ENCODE data around the gene TIMM10. TPM values are rescaled to one million over a fixed set of nuclear protein-coding genes. Genes with fewer than 3 reads are reported as not detected.

TIMM10 gene, protein sequence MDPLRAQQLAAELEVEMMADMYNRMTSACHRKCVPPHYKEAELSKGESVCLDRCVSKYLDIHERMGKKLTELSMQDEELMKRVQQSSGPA
- total RNA-seq: 92.7 and 93.9 TPM in 2 replicates

DNA sequence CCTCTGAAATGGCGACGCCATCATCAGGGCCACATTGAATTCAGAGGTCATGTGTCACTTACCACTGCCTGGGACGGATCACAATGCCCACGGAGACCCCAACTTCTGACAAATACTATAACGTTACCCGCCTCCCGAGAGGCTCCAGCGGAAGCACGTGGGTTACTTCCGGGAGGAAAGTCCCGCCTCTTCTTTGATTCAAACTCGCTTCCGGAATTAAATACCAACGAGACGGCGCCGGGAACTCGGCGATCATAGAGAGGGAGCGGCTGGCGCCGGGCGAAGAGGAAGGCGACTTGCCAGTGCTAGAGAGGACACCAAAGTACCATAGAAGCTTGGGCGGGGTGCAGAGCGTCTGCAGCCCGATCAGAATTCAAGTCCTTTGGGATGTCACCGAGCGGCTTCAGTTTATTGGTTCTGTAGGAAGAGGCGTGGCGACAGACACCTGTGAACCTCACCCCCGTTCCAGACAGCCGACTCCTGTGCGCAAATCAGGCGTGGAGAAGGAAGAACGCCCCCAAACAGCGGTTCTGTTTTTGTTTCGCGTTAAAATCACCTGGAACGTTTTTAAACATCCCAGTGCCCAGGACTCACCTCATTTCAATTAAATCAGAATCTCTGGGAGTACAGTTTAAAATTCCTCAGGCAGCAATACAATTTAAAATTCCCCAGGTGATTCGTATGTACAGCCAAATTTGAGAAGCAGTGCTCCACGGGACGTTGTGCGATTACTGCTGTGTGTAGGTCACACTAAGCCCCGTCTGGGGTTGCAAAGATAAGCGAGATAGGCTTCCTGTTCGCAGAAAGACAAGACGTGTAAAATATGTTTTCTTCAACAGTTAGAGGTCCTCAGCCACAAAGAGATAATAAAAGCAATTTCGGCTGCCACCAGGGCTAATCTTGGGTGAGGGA lies at the start of gene TIMM10:
TSS of gene TIMM10 (minus strand) at position 159 of the 912 bp plus-strand sequence. CDS start 565 bp downstream, outside the sequence.

DNA sequence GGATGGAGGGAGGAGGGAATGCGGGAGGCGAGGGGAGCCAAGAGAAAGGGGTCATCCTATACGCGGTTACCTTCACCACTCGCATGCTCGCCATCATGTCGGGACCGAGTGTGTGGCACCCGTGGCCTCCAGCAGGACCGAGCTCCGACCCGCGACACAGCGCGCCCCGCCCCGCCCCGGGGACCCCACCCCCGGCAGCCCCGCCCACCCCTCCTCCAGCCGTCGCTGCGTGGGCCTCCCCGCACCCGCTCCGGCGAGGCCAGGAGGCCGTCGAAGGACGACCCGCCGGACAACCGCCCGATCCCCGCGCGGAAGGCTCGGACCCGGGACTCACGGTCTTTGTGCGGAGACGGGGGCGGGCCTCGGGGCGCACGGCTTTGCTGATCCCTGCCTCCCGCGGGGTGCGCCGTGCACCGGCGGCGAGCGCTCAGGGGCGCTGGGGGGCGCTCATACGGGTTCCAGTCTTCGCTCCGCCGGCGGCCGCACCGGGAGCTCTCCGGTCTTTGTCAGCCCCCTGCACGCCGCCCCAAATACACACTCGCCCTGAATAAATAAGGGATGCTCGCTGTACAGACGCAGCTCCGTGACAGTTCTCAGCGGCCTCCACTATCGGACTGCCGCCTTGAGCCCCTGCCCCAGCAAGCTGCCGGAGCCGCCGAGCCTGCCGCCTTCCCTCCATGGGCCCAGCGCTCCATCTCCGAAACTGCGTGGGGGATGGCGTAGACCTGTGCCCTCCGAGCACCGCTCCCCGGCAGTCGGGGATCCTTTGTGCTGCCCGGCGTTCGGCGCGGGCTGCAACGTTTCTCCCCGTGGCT lies 37.2 kb upstream of the TIMM10 start, which contains the start of gene UBE2L6:
TSS of gene UBE2L6 (minus strand) at position 158 of the 815 bp plus-strand sequence. CDS start at position 97, 61 bp downstream.

DNA sequence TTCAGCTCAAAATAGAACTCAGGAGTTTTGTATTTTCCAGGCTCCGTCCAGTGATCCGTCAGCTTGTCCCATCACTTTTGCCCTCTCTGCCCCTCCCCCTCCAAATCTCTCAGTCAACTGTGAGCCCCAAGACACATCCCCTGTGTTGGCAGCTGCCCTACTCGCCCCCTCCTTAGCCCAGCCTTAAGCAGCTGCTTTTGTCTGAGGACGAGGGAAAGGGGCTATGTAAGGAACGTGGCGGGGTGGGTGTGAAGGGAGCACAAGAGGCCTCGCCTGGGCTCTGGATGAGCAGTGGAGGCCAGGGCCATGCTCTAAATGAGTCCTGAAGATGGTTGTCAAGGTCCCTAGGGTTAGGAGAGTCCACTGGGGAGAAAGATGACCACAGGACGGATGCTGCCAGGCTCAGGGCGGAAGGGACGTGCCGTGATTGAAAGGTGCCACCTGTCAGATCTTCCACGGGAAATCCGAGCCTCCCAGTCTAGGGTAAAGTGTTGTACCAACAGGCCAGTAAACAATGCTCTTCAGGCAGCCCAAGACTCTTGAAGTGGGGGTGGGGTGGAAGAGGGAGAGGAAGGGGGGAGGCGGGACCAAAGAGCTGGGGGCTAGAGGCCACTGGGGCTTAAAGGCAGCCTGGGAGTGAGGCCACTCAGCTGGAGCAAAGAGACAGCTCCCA lies 6.5 kb upstream of the TIMM10 start, which contains the start of gene SMTNL1:
TSS of gene SMTNL1 (plus strand) at position 649 of the 673 bp plus-strand sequence. CDS start 5,048 bp downstream, outside the sequence.

DNA sequence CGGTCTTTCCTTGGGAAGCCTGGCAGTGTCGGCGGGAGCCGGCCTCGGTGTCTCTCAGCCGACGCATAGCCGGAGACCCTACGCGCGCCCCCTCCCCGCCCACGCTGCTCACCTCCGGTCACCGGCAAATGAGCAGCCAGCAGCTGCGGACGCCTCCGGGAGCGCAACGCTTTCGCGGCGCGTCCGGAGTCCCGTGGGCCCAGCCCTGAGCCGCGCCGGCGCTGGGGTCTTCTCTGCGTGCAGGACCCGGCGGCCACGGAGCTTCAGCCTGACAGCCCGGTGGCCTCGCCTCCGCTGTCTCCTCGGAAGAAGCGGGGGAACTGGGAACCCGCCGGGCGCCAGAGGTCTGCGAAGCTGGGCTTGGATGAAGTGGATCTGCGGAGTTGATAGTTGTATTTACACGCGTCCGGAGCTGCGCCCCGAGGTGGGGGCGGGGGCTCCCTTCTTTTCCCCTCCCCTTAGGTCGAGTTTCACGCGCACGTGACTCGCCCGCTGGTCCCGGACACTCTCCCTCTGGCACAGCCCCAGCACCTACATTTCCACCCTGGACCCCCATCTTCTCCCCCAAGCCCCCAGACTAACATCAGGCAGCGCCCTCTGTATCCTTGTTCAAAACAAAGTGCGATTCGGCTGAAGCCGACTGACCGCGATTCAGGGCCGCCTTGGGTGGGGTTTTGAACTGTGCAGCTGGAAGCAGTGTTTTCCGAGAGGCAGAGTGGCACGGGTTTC lies 15.1 kb downstream of the TIMM10 start, which contains the start of gene SLC43A1:
TSS of gene SLC43A1 (minus strand) at position 371 of the 729 bp plus-strand sequence. CDS start 1,591 bp downstream, outside the sequence.

Other genes starting within 250 kb of the TIMM10 start
- 51.0 and 53.1 TPM in 2 replicates for gene TNKS1BP1, start 205.8 kb downstream of the TIMM10 start, total RNA-seq
- gene SSRP1, start 194.9 kb downstream of the TIMM10 start, total RNA-seq: 119 and 124 TPM in 2 replicates
- not detected in 2 replicates for gene P2RX3, start 192.4 kb downstream of the TIMM10 start, total RNA-seq
- not detected in 2 replicates for gene PRG3, start 149.6 kb downstream of the TIMM10 start, total RNA-seq
- gene PRG2, start 140.1 kb downstream of the TIMM10 start, total RNA-seq: not detected in 2 replicates
- gene SLC43A3, start 103.6 kb downstream of the TIMM10 start, total RNA-seq: 56.3 and 68.5 TPM in 2 replicates
- gene RTN4RL2, start 70.2 kb downstream of the TIMM10 start, total RNA-seq: 0.15 and 0.67 TPM in 2 replicates
- gene SLC43A1, start 15.1 kb downstream of the TIMM10 start, total RNA-seq: 4.5 and 7.2 TPM in 2 replicates
- gene SMTNL1, start 6.8 kb upstream of the TIMM10 start, total RNA-seq: not detected in 2 replicates
- gene UBE2L6, start 36.9 kb upstream of the TIMM10 start, total RNA-seq: 104 and 108 TPM in 2 replicates
- gene SERPING1, start 66.9 kb upstream of the TIMM10 start, total RNA-seq: 0.87 and 1.9 TPM in 2 replicates
- gene YPEL4, start 119.2 kb upstream of the TIMM10 start, total RNA-seq: 0.25 TPM in 1 of 2 replicates, not detected in the other
- 18.1 and 21.4 TPM in 2 replicates for gene CLP1, start 127.0 kb upstream of the TIMM10 start, total RNA-seq
- gene ZDHHC5, start 137.4 kb upstream of the TIMM10 start, total RNA-seq: 42.8 and 48.2 TPM in 2 replicates
- 20.9 and 31.8 TPM in 2 replicates for gene MED19, start 181.5 kb upstream of the TIMM10 start, total RNA-seq
- 57.9 and 61.2 TPM in 2 replicates for gene TMX2, start 181.8 kb upstream of the TIMM10 start, total RNA-seq
- gene SELENOH, start 210.7 kb upstream of the TIMM10 start, total RNA-seq: 273 and 291 TPM in 2 replicates
- not detected in 2 replicates for gene BTBD18, start 221.1 kb upstream of the TIMM10 start, total RNA-seq
- 122 and 129 TPM in 2 replicates for gene CTNND1, start 231.0 kb upstream of the TIMM10 start, total RNA-seq